ENCODE data around the gene C1QBP. TPM values are rescaled to one million over a fixed set of nuclear protein-coding genes. Genes with fewer than 3 reads are reported as not detected.
"Not testable (repeated sequence)": the region's sequence is repeated elsewhere in the genome, so short reads cannot be mapped to it uniquely, and the experiment has no call there.

Gene C1QBP
- polyA plus RNA-seq, 1 donor: 111 TPM

- DNase-seq: no peak
Observed at GRCh38 chr17:5431949-5432556, 6.9 kb downstream of the C1QBP start.

- not testable (repeated sequence) for DNase-seq
Observed at GRCh38 chr17:5431234-5431633, 7.7 kb downstream of the C1QBP start.

- DNase-seq: no peak
Observed at GRCh38 chr17:5430413-5430999, 8.4 kb downstream of the C1QBP start.

- DNase-seq: no peak
Observed at GRCh38 chr17:5429191-5429887, 9.6 kb downstream of the C1QBP start.

- no peak for DNase-seq
Observed at GRCh38 chr17:5425826-5426225, 13.1 kb downstream of the C1QBP start.

GRCh38 chr17:5424909-5425308 is 14.0 kb downstream of the C1QBP start:
- DNase-seq: no peak

GRCh38 chr17:5422505-5422904 is 16.4 kb downstream of the C1QBP start:
- no peak for DNase-seq

- DNase-seq: peak; percentile 86
Observed at GRCh38 chr17:5419959-5420653, 18.8 kb downstream of the C1QBP start, which contains the start of gene RPAIN. Gene RPAIN, plus strand, starts transcription at chr17:5420182. Its CDS starts 29 bp downstream, at chr17:5420211.

- peak; percentile 98 for DNase-seq
Observed at GRCh38 chr17:5419356-5419958, 19.5 kb downstream of the C1QBP start, which contains the start of gene NUP88. Gene NUP88, minus strand, starts transcription at chr17:5419662. Its CDS starts 12 bp downstream, at chr17:5419650.

GRCh38 chr17:5418858-5419355 is 20.0 kb downstream of the C1QBP start:
- DNase-seq: peak; percentile 32

GRCh38 chr17:5416901-5417300 is 22.1 kb downstream of the C1QBP start:
- DNase-seq: no peak

- DNase-seq: no peak
Observed at GRCh38 chr17:5413682-5414081, 25.3 kb downstream of the C1QBP start.

GRCh38 chr17:5410594-5411272 is 28.2 kb downstream of the C1QBP start:
- no peak for DNase-seq

- no peak for DNase-seq
Observed at GRCh38 chr17:5408186-5408585, 30.8 kb downstream of the C1QBP start.

- DNase-seq: no peak
Observed at GRCh38 chr17:5405400-5405799, 33.6 kb downstream of the C1QBP start.

GRCh38 chr17:5399767-5400166 is 39.2 kb downstream of the C1QBP start:
- DNase-seq: no peak

- DNase-seq: no peak
Observed at GRCh38 chr17:5396612-5397011, 42.3 kb downstream of the C1QBP start.

GRCh38 chr17:5391678-5392077 is 47.3 kb downstream of the C1QBP start:
- DNase-seq: no peak
